NT2/D1 (cell line): Measurements from ENCODE around the gene BICC1.

Experiments used
- YY1 ChIP-seq: IDR thresholded peaks from 2 replicates; pipeline ENCODE4 v1.6.1; 2011; ENCODE audit not compliant: insufficient read length, insufficient read depth
- ZNF274 ChIP-seq: IDR thresholded peaks from 2 replicates; pipeline ENCODE4 v1.6.1; 2011; ENCODE audit warnings: mild to moderate bottlenecking, low read depth, low read length

GRCh38 chr10:58473976-58474375, 38.7 kb upstream of the BICC1 start:
- TF ChIP-seq ZNF274 (no peak), YY1 (no peak)
